GM19351 (cell line): Measurements from ENCODE around the gene PTPRJ.

Experiments used
- ATAC-seq: cut with Tn5 transposase; IDR thresholded peaks from one replicate; pipeline ENCODE4 v1.9.1; 2021; ENCODE audit warnings: mild to moderate bottlenecking, moderate library complexity; ENCODE audit not compliant: unreplicated experiment

Gene PTPRJ

GRCh38 chr11:47967577-47968525 lies 12.5 kb upstream of the PTPRJ start:
- ATAC-seq, result no peak

DNA sequence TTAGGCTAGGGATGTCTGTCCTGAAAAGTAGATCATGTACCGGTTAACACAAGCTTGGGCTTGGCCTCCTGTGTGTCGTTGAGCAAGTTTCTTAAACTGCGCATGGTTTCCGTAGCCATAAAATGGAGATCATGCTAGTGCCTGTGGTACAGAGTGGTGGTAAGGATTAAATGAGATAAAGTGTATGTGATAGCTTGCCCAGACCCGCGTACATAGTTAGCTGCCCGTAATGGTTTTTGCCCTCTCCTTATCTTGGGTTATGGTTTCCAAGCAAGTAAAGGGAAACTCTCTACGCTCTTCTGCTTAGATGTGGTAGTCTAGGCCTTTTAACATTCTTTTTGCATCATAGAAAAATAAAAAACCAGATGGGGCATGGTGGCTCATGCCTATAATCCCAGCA lies 11.0 kb upstream of the PTPRJ start:
- ATAC-seq, result no peak

- ATAC-seq, result no peak
Observed at GRCh38 chr11:47971501-47971900, 8.9 kb upstream of the PTPRJ start.

DNA sequence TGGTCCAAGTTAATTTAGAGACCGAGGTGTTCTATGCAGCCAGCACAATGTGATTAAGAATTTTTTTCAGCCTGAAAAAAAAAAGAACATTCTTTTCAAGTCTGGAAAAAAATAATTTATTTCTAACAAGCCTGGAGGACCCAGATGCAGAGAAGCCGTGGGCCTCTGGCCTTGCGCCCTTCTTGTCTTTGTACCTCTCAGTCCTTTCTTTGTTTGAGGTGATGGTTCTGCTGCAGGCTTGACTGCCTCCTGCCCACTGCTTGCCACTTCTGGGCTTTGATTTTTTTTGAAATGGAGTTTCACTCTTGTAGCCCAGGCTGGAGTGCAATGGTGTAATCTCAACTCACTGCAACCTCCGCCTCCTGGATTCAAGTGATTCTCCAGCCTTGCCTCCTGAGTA lies 7.2 kb upstream of the PTPRJ start:
- no peak for ATAC-seq

- no peak for ATAC-seq
Observed at GRCh38 chr11:47976931-47977330, 3.4 kb upstream of the PTPRJ start.

DNA sequence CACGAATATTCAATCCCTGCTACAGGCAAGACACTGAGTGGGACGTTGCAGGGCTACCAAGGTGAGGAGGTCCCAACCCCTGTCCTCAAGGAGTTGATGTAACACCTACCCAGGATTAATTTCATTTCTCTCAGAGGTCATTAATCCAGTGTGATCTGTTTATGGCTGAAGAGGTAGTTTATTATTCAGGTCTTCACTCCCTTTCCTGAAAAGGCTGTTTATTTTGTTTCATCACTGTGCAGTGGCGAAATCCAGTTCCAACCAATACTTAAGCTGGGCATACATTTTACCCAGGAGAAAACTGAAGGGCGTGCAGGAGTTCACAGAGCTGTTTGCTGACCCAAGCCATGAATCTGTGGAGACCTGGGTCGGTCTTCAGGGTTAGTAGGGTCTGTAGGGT lies 2.7 kb upstream of the PTPRJ start:
- ATAC-seq, result no peak

GRCh38 chr11:47979378-47980087 lies 826 bp upstream of the PTPRJ start:
- no peak for ATAC-seq

- peak; percentile 53 for ATAC-seq
Observed at GRCh38 chr11:47980907-47981621, 705 bp downstream of the PTPRJ start.

GRCh38 chr11:47981667-47982404 lies 1.5 kb downstream of the PTPRJ start:
- no peak for ATAC-seq

DNA sequence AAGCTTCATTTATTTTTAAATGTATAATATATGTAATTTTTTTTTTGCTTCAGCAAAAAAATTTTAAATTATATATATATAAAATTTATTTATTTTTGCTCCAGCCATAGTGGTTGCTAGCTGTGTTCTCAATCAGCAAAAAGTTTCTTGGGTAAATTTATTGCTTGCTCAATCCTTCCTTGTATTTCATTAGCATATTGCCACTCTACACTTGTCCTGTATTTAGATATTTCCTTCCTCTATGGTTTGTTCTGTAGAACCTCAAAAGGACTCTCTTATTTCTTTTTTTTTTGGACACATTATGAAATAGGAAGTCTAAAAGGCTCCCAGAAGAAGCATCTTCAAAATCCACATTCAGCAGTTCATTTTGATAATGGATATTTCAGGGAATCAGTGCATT lies 2.3 kb downstream of the PTPRJ start:
- ATAC-seq, result no peak

- ATAC-seq, result no peak
Observed at GRCh38 chr11:47983464-47984397, 3.4 kb downstream of the PTPRJ start.

DNA sequence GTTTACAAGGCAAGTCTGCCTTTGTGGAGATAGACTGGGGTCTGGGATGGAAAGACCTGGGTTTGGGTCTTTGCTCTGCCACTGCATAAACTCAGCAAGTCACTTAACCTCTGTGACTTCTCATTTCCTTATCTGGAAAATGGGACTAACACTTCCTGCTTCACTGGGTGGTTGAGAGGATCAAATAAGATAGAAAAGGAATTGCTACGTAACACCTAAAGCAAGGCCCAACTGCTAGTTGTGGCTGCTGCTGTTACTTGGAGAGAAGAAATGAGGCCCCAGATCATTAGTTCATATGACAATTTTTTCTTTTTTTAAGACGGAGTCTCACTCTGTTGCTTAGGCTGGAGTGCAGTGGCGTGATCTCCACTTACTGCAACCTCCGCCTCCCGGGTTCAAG lies 5.9 kb downstream of the PTPRJ start:
- no peak for ATAC-seq

GRCh38 chr11:47986742-47987141 lies 6.4 kb downstream of the PTPRJ start:
- ATAC-seq, result no peak

- peak; percentile 64 for ATAC-seq
Observed at GRCh38 chr11:47987310-47987709, 7.0 kb downstream of the PTPRJ start.

GRCh38 chr11:47987781-47988180 lies 7.4 kb downstream of the PTPRJ start:
- ATAC-seq, result no peak

DNA sequence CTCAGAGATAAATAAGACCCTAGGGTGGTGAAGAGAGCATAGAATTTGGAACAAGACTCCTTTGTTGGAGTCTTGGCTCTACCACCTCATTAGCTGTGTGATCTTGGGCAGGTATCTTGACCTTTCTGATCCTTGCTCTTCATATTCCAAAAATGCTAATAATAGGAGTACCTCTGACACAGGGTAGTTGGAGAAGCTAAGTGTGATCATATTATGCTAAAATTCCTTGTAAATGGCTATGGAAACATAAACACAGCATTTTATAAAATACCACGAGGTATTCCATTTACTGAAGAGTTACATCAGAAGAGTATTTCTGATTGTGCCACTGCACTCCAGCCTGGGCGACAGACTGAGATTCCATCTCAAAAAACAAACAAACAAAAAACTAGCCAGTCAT lies 9.4 kb downstream of the PTPRJ start:
- no peak for ATAC-seq

GRCh38 chr11:47991266-47991830 lies 11.0 kb downstream of the PTPRJ start:
- ATAC-seq, result no peak

DNA sequence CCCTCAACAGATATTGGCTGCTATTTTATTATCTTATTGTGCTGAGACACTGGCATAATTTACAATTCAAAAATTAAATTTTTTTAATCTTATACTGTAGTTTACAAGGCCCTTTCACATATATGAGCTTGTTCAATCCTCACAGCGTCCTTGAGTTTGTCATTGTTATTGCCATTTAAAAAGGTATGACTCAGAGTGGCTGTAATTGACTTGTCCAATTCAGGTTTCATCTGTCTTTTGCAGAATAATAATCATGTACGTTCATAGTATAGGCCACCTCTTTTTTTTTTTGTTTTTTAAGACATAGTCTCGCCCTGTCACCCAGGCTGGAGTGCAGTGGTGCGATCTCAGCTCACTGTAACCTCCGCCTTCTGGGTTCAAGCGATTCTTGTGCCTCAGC lies 11.5 kb downstream of the PTPRJ start:
- no peak for ATAC-seq
